ENCODE data around the gene WBP1L. TPM values are rescaled to one million over a fixed set of nuclear protein-coding genes. Genes with fewer than 3 reads are reported as not detected.
A peak's percentile ranks its signal among the peaks of the same experiment; 100 is the strongest.

WBP1L gene
- total and polyA plus RNA-seq, 2 experiments from 2014 or later = 7.0 to 55.7 TPM

DNA sequence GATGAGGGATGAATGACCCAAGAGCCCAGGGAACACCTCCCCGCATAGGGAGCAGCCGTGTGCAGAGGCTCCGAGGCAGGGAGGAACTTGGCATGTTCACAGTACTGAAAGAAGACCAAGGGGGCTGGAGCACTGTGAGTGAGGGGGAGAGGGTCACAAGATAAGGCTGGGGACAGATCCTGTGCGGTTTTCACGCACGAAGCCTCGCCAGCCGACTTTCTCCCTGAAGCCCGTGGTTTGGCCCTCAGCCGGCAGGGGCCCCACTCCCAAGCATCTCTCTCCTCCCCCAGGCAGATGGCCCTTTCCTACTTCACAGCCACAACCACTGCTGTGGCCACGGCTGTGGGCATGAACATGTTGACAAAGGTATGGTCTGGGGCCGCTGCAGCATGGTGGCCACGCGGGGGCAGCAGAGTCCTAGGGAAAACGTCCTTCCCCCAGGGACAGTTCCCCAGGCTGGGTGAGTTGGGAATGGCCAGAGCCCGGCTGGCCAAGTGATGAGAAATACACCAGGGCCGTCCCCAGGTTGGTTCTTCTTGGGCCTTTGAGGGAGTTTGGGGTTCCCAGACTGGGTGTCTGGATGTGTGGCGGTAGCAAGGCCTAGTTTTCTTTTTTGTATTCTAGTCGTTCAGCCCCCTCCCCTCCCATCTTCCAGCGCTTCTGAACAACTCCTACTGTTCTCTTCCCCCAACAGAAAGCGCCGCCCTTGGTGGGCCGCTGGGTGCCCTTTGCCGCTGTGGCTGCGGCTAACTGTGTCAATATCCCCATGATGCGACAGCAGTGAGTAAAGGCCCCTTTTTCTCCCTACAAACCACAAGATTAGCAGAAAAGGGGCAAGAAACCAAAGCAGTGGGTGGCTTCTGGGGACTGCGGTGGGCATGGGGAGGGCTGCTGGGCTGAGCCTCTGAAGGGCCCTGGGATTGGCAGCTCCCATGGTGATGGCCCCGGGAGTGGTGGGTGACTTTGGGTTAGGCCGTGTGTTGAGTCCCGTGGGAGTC is 14.4 kb upstream of the WBP1L start:
- Mint-ChIP-seq H3K27ac (no peak overlapping the region), H3K4me1 (no peaks in the 10 kb centered on the region), H3K27me3 (ENCODE audit: insufficient read depth, low read depth, poor library complexity) (peaks cover 3% of the 10 kb centered on the region), H3K9me3 (no peaks in the 10 kb centered on the region), H3K4me3 (no peak overlapping the region), H3K36me3 (ENCODE audit: low read depth) (peaks cover 75% of the 10 kb centered on the region)
- Histone ChIP-seq H3K4me3 (no peak overlapping the region), H3F3A (replicated peaks; ENCODE audit: low read depth) (peaks cover 3% of the 10 kb centered on the region), H2AFZ (no peak overlapping the region), H3K9me2 (ENCODE audit: insufficient read depth) (no peaks in the 10 kb centered on the region), H4K20me1 (replicated peaks; ENCODE audit: insufficient read depth) (peaks cover 11% of the 10 kb centered on the region), H3K27ac (ENCODE audit: low read depth) (peak overlapping the region; percentile 72; the same call in 1 of the 2 replicates), H3K36me3 (ENCODE audit: insufficient read depth) (peaks cover 24% of the 10 kb centered on the region), H3K4me1 (ENCODE audit: insufficient read depth) (no peaks in the 10 kb centered on the region), H3K27me3 (ENCODE audit: insufficient read depth) (no peaks in the 10 kb centered on the region), H3K79me2 (replicated peaks; ENCODE audit: insufficient read depth) (peaks cover 8% of the 10 kb centered on the region), H3K4me2 (no peak overlapping the region)
- peak; percentile 99 for ATAC-seq
- peak; percentile 93 for DNase-seq (ENCODE audit: low spot score)
- TF ChIP-seq POLR2AphosphoS5 (IDR thresholded peaks at IDR 0.05; ENCODE audit: low read depth) (peak; percentile 29; the same call in 1 of the 2 replicates), CTCF (conservative IDR thresholded peaks at IDR 0.05; ENCODE audit: low read depth in 2 of 2) (peak; percentile 90 to 97)
- TF ChIP-seq, protein P1, sequence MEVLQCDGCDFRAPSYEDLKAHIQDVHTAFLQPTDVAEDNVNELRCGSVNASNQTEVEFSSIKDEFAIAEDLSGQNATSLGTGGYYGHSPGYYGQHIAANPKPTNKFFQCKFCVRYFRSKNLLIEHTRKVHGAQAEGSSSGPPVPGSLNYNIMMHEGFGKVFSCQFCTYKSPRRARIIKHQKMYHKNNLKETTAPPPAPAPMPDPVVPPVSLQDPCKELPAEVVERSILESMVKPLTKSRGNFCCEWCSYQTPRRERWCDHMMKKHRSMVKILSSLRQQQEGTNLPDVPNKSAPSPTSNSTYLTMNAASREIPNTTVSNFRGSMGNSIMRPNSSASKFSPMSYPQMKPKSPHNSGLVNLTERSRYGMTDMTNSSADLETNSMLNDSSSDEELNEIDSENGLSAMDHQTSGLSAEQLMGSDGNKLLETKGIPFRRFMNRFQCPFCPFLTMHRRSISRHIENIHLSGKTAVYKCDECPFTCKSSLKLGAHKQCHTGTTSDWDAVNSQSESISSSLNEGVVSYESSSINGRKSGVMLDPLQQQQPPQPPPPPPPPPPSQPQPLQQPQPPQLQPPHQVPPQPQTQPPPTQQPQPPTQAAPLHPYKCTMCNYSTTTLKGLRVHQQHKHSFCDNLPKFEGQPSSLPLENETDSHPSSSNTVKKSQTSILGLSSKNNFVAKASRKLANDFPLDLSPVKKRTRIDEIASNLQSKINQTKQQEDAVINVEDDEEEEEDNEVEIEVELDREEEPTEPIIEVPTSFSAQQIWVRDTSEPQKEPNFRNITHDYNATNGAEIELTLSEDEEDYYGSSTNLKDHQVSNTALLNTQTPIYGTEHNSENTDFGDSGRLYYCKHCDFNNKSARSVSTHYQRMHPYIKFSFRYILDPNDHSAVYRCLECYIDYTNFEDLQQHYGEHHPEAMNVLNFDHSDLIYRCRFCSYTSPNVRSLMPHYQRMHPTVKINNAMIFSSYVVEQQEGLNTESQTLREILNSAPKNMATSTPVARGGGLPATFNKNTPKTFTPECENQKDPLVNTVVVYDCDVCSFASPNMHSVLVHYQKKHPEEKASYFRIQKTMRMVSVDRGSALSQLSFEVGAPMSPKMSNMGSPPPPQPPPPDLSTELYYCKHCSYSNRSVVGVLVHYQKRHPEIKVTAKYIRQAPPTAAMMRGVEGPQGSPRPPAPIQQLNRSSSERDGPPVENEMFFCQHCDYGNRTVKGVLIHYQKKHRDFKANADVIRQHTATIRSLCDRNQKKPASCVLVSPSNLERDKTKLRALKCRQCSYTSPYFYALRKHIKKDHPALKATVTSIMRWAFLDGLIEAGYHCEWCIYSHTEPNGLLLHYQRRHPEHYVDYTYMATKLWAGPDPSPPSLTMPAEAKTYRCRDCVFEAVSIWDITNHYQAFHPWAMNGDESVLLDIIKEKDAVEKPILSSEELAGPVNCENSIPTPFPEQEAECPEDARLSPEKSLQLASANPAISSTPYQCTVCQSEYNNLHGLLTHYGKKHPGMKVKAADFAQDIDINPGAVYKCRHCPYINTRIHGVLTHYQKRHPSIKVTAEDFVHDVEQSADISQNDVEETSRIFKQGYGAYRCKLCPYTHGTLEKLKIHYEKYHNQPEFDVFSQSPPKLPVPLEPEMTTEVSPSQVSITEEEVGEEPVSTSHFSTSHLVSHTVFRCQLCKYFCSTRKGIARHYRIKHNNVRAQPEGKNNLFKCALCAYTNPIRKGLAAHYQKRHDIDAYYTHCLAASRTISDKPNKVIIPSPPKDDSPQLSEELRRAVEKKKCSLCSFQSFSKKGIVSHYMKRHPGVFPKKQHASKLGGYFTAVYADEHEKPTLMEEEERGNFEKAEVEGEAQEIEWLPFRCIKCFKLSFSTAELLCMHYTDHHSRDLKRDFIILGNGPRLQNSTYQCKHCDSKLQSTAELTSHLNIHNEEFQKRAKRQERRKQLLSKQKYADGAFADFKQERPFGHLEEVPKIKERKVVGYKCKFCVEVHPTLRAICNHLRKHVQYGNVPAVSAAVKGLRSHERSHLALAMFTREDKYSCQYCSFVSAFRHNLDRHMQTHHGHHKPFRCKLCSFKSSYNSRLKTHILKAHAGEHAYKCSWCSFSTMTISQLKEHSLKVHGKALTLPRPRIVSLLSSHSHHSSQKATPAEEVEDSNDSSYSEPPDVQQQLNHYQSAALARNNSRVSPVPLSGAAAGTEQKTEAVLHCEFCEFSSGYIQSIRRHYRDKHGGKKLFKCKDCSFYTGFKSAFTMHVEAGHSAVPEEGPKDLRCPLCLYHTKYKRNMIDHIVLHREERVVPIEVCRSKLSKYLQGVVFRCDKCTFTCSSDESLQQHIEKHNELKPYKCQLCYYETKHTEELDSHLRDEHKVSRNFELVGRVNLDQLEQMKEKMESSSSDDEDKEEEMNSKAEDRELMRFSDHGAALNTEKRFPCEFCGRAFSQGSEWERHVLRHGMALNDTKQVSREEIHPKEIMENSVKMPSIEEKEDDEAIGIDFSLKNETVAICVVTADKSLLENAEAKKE (CRISPR knock-in tag; IDR thresholded peaks at IDR 0.05) = no peak
